Activated CD4-positive, alpha-beta T cell treated with anti-CD3 and anti-CD28 coated beads, Interleukin-2, amount 50 U/mL, for 4 hours (primary cell): ENCODE measurements around the gene BLVRB.
"Not testable (repeated sequence)": the region's sequence is repeated elsewhere in the genome, so short reads cannot be mapped to it uniquely, and the experiment has no call there.

Source experiments
- DNase-seq, 2 experiments: peaks; one replicate each; pipeline ENCODE4 v3.0.0-alpha.2; 2020

The BLVRB gene

DNA sequence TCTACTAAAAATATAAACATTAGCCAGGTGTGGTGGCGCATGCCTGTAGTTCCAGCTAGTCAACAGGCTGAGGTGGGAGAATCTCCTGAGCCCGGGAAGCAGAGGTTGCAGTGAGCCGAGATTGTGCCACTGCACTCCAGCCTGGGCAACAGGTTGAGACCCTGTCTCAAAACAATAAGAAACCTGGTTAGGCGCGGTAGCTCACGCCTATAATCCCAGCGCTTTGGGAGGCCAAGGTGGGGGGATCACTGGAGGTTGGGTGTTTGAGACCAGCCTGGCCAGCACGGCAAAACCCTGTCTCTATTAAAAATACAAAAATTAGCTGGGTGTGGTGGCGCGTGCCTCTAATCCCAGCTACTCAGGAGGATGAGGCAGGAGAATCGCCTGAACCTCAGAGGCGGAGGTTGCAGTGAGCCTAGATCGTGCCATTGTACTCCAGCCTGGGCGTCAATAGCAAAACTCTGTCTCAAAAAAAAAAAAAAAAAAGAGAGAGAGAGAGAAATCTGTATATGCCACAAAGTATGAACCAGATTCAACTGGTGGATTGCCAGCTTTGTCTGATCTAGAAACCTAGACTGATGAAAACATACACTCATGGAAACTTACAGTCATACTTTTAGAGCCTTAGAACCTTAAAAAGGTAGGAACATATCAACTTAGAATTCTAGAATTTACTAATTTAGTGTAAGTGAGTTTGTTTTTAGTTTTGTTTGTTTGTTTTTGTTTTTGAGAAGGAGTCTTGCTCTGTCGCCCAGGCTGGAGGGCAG lies 10.5 kb upstream of the BLVRB start:
- not testable (repeated sequence) for DNase-seq

DNA sequence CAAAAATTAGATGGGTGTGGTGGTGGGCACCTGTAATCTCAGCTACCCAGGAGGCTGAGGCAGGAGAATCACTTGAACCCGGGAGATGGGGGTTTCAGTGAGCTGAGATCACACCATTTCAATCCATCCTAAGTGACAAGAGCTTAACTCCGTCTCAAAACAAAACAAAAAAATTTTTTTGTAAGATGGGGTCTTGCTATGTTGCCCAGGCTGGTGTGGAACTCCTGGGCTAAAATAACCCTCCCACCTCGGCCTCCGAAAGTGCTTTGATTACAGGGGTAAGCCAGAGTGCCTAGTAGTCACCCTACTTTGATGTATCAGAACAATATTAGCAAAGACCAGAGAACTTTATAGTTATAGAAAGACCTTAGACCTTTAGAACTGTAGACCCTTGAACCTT lies 9.2 kb upstream of the BLVRB start:
- DNase-seq, result no peak

DNA sequence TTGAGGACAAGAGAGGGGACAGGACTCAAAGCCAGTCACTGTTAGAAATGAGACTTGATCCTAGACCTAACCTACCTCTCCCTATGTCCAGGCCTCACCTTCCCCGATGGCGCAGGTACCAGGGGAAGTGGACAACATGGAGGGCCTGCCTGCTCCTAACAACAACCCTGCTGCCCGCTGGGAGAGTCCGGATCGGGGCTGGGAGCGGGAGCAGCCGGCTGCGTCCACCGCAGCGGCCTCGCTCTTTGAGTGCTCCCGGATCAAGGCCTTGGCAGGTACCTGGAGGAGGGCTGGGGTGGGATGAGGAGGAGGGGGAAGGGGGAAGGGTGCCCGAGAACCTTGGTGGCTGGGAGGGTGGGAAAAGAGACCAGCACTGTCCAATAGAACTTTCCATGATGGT lies 7.0 kb upstream of the BLVRB start:
- DNase-seq, result no peak

DNA sequence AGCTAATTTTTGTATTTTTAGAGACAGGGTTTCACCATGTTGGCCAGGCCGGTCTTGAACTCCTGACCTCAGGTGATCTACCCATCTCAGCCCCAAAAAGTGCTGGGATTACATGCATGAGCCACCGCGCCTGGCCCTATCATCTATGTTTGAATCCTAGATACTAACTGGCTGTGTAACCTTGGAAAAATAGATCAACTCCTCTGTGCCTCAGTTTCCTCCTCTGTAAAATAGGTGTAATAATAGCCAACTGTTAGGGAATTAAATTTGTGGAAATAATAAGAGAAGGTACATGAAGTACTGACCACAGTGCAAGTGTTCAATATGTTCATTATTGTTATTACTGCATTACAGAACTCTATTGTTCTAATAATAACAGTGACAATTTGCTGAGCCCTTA lies 5.6 kb upstream of the BLVRB start:
- DNase-seq, result no peak

DNA sequence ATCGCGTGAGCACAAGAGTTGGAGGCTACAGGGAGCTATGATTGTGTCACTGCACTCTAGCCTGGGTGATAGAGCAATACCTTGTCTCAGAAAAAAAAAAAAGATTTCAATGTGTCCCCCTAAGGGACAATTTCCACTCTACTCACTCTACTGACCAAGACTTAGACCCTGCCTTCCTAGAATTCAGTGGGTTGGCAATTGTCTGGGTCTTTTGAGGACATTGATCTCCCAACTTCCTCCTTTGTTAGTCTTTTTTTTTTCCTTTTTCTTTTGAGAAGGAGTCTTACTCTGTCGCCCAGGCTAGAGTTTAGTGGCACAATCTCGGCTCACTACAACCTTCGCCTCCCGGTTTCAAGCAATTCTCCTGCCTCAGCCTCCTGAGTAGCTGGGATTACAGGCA lies 3.5 kb upstream of the BLVRB start:
- DNase-seq, result no peak

DNA sequence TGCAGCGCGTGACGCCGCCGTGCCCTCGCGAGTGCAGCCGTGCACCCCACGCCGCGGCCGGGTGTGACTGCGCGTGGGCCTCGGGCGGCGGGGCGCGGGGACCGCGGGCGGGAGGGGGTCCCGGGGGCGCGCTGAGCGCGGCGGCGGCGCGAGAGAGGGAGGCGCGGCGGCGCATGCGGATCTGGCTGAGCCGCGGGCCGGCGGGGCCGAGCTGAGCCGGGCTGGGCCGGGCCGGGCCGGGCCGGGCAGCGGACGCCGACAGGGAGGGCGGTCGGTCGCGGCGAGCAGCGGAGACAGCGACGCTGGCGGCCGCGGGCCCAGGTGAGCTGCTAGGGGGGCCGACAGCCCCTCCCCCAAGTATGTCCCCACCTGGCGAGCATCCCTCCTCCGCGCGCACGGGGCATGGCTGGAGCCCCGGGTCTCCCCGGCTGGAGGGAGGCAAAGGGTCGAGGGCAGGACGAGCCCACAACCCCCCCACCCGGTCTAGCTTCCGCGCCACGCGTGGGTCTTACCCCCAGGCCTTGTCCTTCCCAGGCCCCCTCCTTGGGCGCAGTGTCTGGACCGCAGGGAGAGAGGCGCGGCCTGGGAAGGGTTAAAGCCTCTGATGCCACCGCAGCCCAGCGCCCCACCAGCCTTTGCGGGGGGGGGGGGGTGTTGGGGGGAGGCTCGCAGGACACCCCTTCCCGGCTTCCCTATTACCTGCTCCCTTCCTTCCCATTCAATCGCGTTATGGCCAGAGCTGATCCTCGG lies 1.6 kb upstream of the BLVRB start, which contains the start of gene SPTBN4:
Gene SPTBN4, plus strand, starts transcription at position 17 of the 750 bp plus-strand sequence. CDS start 5,621 bp downstream, outside the sequence.
- no peak for DNase-seq

DNA sequence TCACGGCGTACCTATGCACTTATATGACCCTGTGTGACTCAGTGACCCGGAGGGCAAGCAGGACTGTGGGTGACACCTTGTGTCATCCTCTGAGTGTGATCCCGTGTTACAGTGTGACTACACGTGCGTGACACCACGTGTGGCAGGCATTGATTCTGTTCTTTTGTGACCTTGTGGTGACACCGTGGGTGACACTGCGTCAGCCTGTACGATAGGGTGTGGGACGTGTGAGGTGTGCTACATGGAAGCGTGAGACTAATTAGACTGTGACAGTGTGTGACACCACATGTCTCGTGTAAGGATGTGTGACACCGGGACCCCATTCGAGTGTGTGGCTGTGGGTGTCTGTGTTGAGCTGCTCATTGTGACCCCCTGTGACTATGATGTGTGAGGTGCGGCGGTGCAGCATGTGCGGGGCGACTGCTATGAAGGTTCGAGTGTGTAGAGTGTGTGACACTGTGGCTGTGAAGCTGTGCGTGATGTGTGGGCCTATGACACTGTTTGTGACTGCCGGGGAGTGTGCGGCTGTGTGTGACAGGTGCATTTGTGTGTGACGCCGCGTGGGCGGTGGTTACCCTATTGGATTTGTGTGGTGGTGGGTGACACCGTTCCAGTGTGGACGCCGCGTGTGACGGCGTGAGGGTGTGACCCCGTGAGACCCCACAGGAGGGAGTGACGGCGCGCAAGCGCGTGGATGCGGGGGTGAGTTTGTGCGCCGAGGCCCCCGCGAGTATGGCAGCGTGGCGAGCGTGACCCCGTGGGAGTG lies 857 bp upstream of the BLVRB start:
- peak; percentile 71 to 81 for DNase-seq

DNA sequence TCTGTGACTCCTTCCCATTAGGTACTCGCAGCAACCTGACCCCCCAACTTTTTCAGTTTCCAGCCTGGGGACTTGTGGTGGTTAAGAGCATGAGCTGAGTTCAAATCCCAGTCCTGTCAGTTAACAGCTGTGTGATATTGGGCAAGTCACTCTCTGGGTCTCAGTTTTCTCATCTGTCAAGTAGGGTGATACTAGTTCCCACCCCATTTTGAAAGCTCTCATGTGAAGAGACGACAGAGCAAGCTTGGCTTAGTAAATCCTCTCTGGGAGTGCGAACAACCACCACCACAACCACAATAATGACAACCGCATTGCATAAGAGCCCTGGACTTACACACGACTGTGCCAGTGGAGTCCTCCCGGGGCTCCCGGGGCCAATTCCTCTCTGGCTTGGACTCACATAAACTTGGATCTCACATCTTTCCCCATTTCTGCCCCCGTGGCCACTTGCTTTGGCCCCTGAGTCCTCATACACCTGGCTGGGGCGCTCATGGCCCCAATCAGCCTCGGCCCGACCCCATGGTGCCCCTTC lies 454 bp downstream of the BLVRB start:
- DNase-seq, result no peak

DNA sequence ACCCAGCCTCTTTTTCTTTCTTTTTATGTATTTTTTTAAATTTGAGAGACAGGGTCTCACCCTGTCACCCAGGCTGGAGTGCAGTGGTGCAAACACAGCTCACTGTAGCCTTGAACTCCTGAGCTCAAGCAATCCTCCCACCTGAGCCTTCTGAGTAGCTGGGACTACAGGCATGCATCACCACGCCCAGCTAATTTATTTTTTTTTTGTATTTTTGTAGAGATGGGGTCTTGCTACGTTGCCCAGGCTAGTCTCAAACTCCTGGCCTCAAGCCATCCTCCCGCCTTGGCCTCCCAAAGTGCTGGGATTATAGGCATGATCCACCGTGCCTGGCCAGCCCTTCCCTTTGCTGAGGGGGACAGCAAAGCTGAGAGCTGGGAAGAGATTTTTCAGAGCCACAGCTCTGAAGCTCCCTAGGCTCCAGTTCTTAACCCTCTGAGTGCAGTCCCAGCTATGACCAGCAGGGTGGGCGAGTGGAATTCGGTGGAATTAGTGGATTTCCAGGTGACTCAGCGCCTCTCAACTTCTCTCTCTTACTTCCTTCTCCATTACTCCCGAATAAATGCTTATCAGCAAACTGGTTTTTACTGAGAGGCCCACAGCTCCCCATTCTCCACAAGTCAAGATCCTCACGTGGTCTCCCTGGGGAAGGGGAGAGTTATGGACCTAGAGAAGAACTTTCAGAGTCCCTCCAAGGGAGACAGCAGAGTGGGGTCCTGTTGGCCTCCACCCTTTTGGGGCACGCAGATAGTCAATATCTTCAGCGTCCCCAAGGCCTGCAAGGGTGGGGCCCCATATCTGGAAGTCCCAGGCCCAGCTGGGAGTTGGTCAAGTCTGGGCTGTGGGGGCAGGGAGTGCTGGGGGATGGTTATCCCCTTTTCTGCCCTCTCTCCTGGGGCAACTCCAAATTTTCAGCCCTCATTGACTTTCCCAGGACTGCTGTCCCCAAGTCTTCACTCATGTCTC lies 1.2 kb downstream of the BLVRB start:
- DNase-seq, result peak; percentile 77 to 79

DNA sequence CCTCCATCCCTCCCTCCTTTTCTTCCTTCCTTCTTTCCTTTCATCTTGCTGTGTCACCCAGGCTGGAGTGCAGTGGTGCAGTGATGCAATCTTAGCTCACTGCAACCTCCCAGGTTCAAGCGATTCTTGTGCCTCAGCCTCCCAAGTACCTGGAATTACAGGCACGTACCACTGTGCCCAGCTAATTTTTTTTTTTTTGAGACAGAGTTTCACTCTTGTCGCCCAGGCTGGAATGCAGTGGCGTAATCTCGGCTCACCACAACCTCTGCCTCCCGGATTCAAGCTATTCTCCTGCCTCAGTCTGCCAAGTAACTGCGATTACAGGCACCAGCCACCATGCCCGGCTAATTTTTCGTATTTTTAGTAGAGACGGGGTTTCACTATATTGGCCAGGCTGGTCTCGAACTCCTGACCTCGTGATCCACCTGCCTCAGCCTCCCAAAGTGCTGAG lies 1.9 kb downstream of the BLVRB start:
- DNase-seq, result not testable (repeated sequence)

DNA sequence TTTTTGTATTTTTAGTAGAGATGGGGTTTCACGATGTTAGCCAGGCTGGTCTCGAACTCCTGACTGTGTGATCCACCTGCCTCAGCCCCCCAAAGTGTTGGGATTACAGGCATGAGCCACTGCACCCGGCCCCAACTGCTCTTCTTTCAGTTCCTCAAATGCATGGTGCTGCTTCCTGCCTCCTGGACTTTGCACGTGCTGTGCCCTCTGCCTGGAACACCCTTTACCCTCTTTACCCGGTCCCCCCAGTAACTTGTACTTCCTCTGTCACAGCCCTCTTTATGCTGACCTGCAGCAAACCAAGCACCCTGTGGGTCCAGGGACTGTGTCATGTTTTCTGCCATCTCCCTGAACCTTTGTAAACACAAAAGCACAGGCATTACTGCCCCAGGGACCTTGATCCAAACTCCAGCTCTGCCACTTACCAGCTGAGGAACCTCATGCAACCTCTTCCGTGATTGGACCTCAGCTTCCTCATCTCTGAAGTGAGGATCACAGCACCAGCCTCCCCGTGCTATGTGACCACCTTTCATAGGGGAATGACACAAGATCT lies 3.8 kb downstream of the BLVRB start:
- DNase-seq, result no peak

DNA sequence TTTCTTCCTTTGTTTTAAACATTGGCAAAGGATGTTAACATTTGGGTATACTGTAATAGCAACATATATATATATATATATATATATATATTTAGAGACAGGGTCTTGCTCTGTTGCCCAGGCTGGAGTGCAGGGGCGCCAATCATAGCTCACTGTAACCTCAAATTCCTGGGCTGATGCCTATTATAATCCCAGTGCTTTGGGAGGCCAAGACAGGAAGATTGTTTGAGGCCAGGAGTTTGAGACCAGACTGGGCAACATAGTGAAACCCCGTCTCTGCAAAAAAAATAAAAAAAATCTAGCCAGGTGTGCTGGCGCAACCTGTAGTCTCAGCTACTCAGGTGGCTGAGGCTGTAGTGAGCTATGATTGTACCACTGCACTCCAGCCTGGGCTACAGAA lies 5.4 kb downstream of the BLVRB start:
- DNase-seq, result no peak

DNA sequence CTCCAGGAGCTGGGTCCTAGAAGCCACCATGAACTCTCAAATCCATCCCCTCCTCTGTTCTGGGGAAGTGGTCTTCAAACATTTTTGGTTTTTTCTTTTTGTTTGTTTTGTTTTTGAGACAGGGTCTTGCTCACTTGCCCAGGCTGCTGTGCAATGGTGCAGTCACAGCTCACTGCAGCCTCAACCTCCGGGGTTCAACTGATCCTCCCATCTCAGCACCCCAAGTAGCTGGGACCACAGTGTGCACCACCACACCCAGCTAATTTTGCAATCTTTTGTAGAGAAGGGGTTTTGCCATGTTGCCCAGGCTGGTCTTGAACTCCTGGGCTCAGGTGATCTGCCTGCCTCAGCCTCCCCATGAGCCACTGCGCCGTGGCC lies 7.0 kb downstream of the BLVRB start:
- DNase-seq, result no peak

DNA sequence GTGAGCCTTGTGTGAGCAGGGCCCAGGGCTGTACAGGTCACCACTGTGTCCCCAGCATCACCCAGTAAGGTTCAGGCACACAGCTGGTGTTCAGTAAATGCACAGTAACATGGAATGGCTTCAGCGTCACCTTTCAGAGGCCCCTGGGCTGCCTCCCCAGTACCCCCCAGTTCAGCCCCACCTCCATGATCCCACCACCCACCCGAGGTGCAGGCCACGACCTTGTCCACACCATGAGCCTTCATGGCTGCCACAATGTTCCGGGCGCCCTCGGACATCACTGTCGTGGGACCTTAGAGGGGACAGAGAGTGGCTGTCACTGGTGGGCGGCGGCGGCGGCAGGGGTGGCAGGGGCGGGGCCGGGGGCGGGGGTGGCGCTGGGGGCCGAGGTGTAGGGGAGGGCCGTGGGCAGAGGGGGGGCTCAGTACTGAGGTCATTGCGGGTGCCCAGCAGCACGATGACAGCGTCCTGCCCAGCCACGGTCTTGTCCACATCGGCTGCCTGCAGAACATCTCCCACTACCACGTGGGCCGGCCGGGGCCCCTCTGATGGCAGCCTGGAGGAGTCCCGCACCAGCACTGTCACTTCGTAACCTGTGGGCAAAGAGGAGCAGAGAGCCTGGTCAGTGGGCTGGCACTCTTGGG lies 7.5 kb downstream of the BLVRB start:
- DNase-seq, result no peak

DNA sequence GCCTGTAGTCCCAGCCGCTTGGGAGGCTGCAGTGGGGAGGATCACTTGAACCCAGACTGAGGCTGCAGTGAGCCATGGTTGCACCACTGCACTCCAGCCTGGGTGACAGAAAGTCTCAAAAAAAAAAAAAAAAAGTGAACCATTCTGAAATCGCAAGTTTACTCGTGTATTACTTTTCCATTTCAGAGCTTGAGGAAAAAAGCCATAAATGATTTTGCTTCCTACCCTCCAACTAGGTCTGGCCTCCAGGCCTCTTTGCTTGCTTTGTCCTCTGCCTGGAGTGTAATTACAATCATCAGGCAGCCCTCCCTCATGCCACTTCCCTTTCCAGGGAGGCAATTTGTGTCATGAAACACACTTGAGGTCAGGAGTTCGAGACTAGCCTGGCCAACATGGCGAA lies 8.5 kb downstream of the BLVRB start:
- DNase-seq, result no peak

DNA sequence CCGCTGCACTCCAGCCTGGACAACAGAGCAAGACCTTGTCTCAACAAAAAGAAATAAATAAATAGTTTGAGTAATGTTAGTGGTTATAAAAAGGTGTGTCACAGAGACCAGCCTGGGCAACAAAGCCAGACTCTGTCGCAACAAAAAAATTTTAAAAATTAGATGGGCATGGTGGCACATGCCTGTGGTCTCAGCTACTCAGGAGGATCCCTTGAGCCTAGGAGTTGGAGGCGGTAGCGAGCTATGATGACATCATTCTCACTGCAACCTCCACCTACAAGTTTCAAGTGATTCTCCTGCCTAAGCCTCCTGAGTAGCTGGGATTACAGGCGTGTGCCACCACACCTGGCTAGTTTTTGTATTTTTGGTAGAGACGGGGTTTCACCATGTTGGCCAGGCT lies 11.6 kb downstream of the BLVRB start:
- not testable (repeated sequence) for DNase-seq

DNA sequence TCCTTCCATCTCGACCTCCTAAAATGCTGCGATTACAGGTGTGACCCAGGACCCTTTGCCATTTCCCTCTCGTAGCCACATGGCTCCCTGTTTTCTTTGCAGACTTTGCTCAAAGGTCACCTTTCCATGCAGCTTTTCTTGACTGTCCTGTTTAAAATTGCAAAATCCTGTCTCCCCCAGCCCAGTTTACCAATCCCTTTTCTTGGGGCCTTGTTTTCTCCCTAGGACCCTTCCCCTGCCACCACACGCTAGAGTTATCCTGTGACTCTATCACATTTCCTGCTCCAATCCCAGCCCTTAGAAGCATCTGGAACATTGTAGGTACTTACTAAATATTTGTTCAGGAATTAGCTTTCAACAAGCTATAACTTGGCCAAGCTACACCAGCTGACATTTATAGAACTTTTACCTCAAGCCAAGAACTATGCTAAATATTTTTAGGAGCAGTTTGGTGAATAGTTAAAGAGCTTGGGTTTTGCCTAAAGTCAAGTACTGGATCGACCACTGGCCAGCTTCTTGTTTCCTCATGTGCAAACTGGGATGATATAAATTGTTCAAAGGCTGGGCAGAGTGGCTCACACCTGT lies 12.3 kb downstream of the BLVRB start:
- no peak for DNase-seq

DNA sequence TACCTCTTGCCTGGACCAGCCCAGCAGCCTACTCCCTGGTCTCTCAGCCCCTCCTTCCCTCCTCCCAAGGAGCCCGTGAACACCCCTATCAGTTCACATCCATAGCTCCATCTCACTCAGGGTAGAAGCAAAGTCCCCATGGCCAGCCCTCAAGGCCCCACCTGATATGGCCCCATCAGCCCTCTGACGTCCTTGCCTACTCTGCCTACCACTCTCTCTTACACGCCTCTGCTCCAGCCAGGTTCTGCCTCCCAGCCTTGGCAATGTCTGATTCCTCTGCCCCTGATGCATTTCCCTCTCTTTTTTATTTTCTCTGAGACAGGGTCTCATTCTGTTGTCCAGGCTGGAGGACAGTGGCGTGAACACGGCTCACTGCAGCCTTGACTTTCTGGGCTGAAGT lies 13.5 kb downstream of the BLVRB start:
- no peak for DNase-seq

DNA sequence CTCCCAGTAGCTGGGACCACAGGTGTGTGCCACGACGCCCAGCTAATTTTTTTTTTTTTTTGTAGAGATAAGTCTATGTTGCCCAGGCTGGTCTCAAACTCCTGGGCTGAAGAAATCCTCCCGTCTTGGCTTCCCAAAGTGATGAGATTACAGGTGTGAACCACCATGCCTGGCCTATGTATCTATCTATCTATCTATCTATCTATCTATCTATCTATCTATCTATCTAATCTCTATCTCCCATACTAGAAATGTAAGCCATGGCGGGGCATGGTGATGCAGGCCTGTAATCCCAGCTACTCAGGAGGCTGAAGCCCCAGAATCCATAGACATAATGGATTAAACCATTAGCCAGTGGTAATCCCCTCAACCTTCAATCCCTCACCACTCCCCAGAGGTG lies 14.9 kb downstream of the BLVRB start:
- DNase-seq, result no peak

DNA sequence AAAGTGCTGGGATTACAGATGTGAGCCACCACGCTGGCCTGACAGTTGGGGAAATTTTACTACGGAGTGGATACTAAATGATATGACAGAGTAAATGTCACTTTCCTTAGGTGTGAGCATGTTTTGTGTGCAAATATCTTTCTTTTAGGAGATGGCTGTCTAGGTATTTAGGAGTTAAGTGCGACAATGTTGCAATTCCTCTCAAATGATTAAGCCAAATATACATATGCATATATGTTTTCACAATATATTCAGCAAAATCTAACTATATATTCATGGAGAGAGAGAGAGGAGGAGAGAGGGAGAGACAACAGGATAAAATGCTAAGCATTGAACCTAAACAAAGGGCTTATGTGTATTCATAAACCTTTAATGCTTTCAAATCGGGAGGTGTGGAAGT lies 16.0 kb downstream of the BLVRB start:
- no peak for DNase-seq

DNA sequence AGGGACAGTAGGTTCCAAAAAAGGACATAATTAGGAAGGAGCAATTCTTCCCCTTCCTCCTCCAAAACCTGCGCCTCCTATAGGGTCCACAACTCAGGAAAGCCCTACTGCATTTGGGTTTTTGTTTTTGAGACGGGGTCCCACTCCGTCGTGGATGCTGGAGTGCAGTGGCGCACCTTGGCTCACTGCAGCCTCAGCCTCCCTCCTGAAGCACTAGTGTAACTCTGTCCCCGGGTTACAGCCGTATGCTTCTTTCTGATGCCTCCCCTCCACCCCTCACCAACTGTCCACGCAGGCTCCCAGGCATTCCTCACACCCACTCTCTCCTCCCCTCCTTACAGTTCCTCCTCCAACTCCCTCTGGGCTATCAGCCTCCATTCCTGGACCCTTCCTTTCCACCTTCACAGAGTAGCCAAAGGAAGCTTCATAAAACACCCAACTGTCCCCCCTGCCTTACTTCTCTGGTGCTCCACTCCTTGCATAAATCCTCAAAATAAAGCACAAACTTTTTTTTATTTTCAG lies 19.2 kb downstream of the BLVRB start:
- no peak for DNase-seq
